GM23248 (cell line): ENCODE data around the gene CACNA2D1.

ENCODE experiments used
- EZH2 ChIP-seq: fragments of 200-600 bp; sonication (generic); IDR thresholded peaks from 2 replicates; pipeline ENCODE4 v1.6.1; 2018; ENCODE audit warnings: antibody characterized with exemption, mild to moderate bottlenecking; ENCODE audit not compliant: insufficient read depth, poor library complexity, severe bottlenecking
- EZH2phosphoT487 ChIP-seq: fragments of 200-600 bp; sonication (generic); IDR thresholded peaks from 2 replicates; pipeline ENCODE4 v1.6.1; 2018; ENCODE audit warnings: antibody characterized with exemption, moderate library complexity, mild to moderate bottlenecking, low read depth; ENCODE audit not compliant: insufficient read depth

DNA sequence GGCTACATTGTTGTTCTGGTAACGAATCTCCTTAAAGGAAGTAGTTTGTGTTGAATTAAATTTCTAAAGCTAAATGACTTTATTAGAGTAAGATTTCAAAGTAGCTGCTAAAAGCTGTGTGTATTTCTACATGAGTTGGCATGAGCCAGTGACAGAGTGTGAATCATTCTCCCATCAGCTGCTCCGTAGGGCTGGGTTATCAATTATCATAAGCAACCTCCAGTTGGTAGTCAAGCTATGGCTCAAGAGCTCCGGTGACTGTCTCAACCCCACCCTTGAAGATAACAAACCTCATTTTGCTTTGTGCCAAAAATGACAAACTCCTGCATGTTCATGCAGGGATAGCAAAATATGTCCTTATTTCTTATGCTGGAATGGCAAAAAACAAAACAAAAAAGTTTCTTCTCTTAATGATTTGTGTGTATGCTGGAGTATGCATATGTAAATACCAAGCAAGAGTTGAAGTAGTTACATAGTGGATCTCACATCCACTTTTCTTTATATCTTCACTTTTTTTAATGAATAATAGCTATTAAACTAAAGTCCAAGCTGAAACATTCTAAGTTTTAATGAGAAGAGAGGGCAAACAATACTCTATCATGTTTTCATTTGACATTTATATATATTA is 249.4 kb downstream of the CACNA2D1 start:
- TF ChIP-seq EZH2phosphoT487: no peak
- TF ChIP-seq EZH2: no peak
